Astrocyte (in vitro differentiated cells and primary cell): ENCODE measurements around the gene WNT7B. TPM values are rescaled to one million over a fixed set of nuclear protein-coding genes. Genes with fewer than 3 reads are reported as not detected.

Experiments used
- DNase-seq: peaks from one replicate; pipeline ENCODE4 v3.0.0-alpha.2; 2010; ENCODE audit warnings: low read depth
- FAIRE-seq: peaks from 2 replicates; lab custom pipeline; 2011; peaks lifted over from hg19 to GRCh38; lab: Jason Lieb, UNC
- H2AFZ ChIP-seq: 2 replicates; pipeline ENCODE4 v1.6.0; 2012; ENCODE audit warnings: low read depth, low read length, inconsistent platforms
- H3K27ac ChIP-seq: 2 replicates; pipeline ENCODE4 v1.5.1; 2011; ENCODE audit warnings: low read depth, low read length, inconsistent platforms
- H3K27me3 ChIP-seq: 2 replicates; pipeline ENCODE4 v1.6.0; 2011; ENCODE audit warnings: low read length, inconsistent platforms; ENCODE audit not compliant: insufficient read depth
- H3K36me3 ChIP-seq: 2 replicates; pipeline ENCODE4 v1.5.1; 2011; ENCODE audit warnings: low read length, inconsistent platforms; ENCODE audit not compliant: insufficient read depth
- H3K4me1 ChIP-seq: 2 replicates; pipeline ENCODE4 v1.5.1; 2011; ENCODE audit warnings: low read length, inconsistent platforms; ENCODE audit not compliant: insufficient read depth
- H3K4me2 ChIP-seq: 2 replicates; pipeline ENCODE4 v1.6.0; 2012; ENCODE audit warnings: low read length, inconsistent platforms
- H3K4me3 ChIP-seq: 2 replicates; pipeline ENCODE4 v1.5.1; 2011; ENCODE audit warnings: low read depth, mild to moderate bottlenecking, low read length, inconsistent platforms; ENCODE audit not compliant: insufficient read depth
- H3K79me2 ChIP-seq: 2 replicates; pipeline ENCODE4 v1.6.0; 2012; ENCODE audit warnings: mild to moderate bottlenecking, low read length, inconsistent platforms; ENCODE audit not compliant: insufficient read depth
- H3K9ac ChIP-seq: 2 replicates; pipeline ENCODE4 v1.6.0; 2012; ENCODE audit warnings: mild to moderate bottlenecking, low read length, inconsistent platforms
- H3K9me3 ChIP-seq: 2 replicates; pipeline ENCODE4 v1.5.1; 2012; ENCODE audit warnings: low read depth, mild to moderate bottlenecking, low read length, inconsistent platforms; ENCODE audit not compliant: insufficient read depth
- H4K20me1 ChIP-seq: 2 replicates; pipeline ENCODE4 v1.6.0; 2012; ENCODE audit warnings: low read length, inconsistent platforms; ENCODE audit not compliant: insufficient read depth
- H3K27ac Mint-ChIP-seq: one replicate; pipeline ENCODE4 v1.8.0; 2021; ENCODE audit warnings: mild to moderate bottlenecking, mixed read lengths; ENCODE audit not compliant: unreplicated experiment
- H3K27me3 Mint-ChIP-seq: one replicate; pipeline ENCODE4 v1.8.0; 2021; ENCODE audit warnings: low read depth, mixed read lengths; ENCODE audit not compliant: unreplicated experiment
- H3K36me3 Mint-ChIP-seq: one replicate; pipeline ENCODE4 v1.8.0; 2021; ENCODE audit warnings: low read depth, mixed read lengths; ENCODE audit not compliant: unreplicated experiment
- H3K4me1 Mint-ChIP-seq: one replicate; pipeline ENCODE4 v1.8.0; 2021; ENCODE audit warnings: low read depth, mixed read lengths; ENCODE audit not compliant: unreplicated experiment
- H3K4me3 Mint-ChIP-seq: one replicate; pipeline ENCODE4 v1.8.0; 2021; ENCODE audit warnings: mild to moderate bottlenecking, moderate library complexity, mixed read lengths; ENCODE audit not compliant: unreplicated experiment
- H3K9me3 Mint-ChIP-seq: one replicate; pipeline ENCODE4 v1.8.0; 2021; ENCODE audit warnings: mild to moderate bottlenecking, mixed read lengths; ENCODE audit not compliant: unreplicated experiment
- EZH2 ChIP-seq: IDR thresholded peaks from 2 replicates; pipeline ENCODE4 v1.6.1; 2012; ENCODE audit warnings: mild to moderate bottlenecking, low read length, inconsistent platforms; ENCODE audit not compliant: insufficient read depth
- total RNA-seq: library from RNA; stranded (reverse); gene quantifications from 2 replicates; pipeline ENCODE4 v1.2.1, GENCODE V29; 2021
- TF ChIP-seq, protein P1 (sequence below): IDR thresholded peaks from 2 replicates; pipeline ENCODE4 v1.5.1; 2011; ENCODE audit warnings: low read depth, mild to moderate bottlenecking, inconsistent platforms, low read length, moderate library complexity; ENCODE audit not compliant: insufficient read depth

Gene WNT7B
- total RNA-seq, 1 donor from 2014 or later, result 1.7 TPM

DNA sequence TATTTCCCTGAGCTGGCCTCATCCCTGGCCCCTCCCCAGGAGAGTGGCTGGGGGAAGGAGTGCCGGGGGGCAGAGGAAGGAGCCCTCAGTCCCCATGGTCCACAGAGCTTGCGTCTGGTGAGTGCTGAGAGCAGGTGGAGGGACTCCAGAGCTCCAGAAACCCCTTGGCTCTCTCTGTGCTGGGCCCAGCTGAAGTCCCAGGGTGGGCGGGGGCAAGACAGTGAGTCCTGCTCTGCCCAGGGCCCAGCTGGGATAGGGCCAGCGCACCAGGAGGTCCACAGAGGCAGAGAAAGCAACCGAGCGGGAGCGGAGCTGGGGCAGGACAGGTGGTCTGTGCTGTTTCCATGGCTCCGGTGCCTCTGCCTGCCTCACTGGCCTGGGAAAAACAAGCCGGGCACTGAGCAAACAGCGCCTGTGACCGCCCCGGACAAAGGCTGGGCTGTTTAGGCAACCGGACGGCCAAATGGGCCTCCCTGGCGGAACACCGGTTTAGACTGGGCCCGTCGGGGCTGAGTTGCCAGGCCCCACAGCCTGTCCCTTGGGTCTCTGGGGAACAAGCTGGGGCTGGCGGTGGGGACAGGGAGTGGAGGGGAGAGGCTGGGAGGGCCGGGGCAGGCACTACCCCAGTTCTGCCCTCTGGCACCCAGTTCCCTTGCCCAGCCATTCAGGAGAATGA lies 34.1 kb upstream of the WNT7B start:
- no peak overlapping the region for H3K4me3 Mint-ChIP-seq
- no peaks in the 10 kb centered on the region for H3K27me3 Mint-ChIP-seq
- peak overlapping the region; percentile 90 for H3K9ac ChIP-seq
- peak overlapping the region; percentile 44 for H3K4me2 ChIP-seq
- no peaks in the 10 kb centered on the region for H3K36me3 Mint-ChIP-seq
- H4K20me1 ChIP-seq, result no peaks in the 10 kb centered on the region
- no peaks in the 10 kb centered on the region for H3K27me3 ChIP-seq
- peaks cover 7% of the 10 kb centered on the region for H3K9me3 Mint-ChIP-seq
- H2AFZ ChIP-seq, result no peak overlapping the region
- peaks cover 19% of the 10 kb centered on the region for H3K79me2 ChIP-seq
- peak overlapping the region; percentile 98 for H3K27ac ChIP-seq
- no peak overlapping the region for H3K4me3 ChIP-seq
- DNase-seq (no peak), FAIRE-seq (no peak)
- H3K9me3 ChIP-seq, result peaks cover 6% of the 10 kb centered on the region
- TF ChIP-seq, protein P1, sequence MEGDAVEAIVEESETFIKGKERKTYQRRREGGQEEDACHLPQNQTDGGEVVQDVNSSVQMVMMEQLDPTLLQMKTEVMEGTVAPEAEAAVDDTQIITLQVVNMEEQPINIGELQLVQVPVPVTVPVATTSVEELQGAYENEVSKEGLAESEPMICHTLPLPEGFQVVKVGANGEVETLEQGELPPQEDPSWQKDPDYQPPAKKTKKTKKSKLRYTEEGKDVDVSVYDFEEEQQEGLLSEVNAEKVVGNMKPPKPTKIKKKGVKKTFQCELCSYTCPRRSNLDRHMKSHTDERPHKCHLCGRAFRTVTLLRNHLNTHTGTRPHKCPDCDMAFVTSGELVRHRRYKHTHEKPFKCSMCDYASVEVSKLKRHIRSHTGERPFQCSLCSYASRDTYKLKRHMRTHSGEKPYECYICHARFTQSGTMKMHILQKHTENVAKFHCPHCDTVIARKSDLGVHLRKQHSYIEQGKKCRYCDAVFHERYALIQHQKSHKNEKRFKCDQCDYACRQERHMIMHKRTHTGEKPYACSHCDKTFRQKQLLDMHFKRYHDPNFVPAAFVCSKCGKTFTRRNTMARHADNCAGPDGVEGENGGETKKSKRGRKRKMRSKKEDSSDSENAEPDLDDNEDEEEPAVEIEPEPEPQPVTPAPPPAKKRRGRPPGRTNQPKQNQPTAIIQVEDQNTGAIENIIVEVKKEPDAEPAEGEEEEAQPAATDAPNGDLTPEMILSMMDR, result no peak
- no peak for TF ChIP-seq EZH2
- H3K4me1 ChIP-seq, result peaks cover 72% of the 10 kb centered on the region
- H3K36me3 ChIP-seq, result no peaks in the 10 kb centered on the region
- peaks cover 3% of the 10 kb centered on the region for H3K4me1 Mint-ChIP-seq
- H3K27ac Mint-ChIP-seq, result no peak overlapping the region

DNA sequence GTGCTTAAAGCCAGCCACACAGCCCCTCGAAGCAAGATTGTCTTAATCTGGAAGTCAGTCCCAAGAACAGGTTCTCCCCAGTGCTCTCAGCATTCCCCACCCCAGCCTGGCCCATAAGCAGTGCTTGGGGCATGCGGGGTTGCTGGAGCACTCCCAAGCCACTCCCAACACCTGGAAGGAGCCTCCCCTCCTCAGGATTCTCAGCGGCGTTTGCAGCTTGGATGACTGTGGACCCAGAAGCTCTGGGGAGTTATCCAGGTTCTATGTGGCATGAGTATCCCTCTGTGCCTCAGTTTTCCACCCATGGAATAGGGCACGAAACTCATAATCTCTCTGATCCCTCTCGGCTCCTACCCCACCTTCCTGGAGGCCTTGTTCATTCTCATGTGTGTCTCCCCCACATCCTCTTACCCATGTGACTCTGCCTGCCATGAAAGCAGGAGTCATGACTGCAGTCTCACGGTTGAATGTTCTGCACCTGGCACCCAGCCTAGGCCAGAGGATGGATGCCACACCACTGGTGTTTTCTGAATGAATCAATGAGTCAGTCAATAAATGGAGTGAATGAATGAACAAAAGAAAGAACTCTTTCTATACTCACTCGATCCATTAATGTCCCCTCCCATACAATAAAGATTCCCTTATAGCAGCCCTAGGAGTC lies 33.4 kb upstream of the WNT7B start:
- DNase-seq, result peak; percentile 80
- peaks cover 73% of the 10 kb centered on the region for H3K4me1 ChIP-seq
- H3K9me3 ChIP-seq, result peaks cover 6% of the 10 kb centered on the region
- H3K36me3 ChIP-seq, result no peaks in the 10 kb centered on the region
- H3K4me2 ChIP-seq, result no peak overlapping the region
- Mint-ChIP-seq H3K36me3 (no peaks in the 10 kb centered on the region), H3K27ac (no peak overlapping the region), H3K4me1 (peaks cover 3% of the 10 kb centered on the region), H3K9me3 (peaks cover 7% of the 10 kb centered on the region), H3K4me3 (no peak overlapping the region), H3K27me3 (no peaks in the 10 kb centered on the region)
- H2AFZ ChIP-seq, result no peak overlapping the region
- FAIRE-seq, result no peak
- TF ChIP-seq, protein P1, result no peak
- no peak for TF ChIP-seq EZH2
- peak overlapping the region; percentile 98 for H3K27ac ChIP-seq
- no peak overlapping the region for H3K4me3 ChIP-seq
- H3K79me2 ChIP-seq, result peaks cover 19% of the 10 kb centered on the region
- no peaks in the 10 kb centered on the region for H3K27me3 ChIP-seq
- H4K20me1 ChIP-seq, result no peaks in the 10 kb centered on the region
- peak overlapping the region; percentile 90 for H3K9ac ChIP-seq

DNA sequence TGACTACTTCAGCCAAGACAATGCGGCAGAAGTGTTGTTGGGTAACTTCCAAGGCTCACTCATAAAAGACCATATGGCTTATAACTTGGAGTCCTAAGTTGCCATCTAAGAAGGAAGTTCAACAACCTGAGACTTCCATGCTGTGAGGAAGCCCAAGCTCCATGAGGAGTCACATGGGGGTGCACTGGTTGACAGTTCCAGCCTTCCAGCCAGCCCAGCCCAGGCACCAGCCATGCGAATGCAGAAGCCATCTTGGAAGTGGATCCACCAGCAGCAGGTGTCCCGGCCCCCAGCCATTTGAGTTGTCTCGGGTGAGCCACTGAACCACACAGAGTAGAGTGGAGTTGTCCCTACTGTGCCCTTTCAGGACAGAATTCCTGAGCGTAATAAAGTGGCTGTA lies 32.8 kb upstream of the WNT7B start:
- Histone ChIP-seq H3K4me1 (peaks cover 67% of the 10 kb centered on the region), H3K36me3 (no peaks in the 10 kb centered on the region), H3K79me2 (peaks cover 19% of the 10 kb centered on the region), H3K4me3 (no peak overlapping the region), H3K27ac (peak overlapping the region; percentile 98), H3K9ac (no peak overlapping the region), H3K4me2 (no peak overlapping the region), H3K27me3 (no peaks in the 10 kb centered on the region), H4K20me1 (no peaks in the 10 kb centered on the region), H2AFZ (no peak overlapping the region), H3K9me3 (peaks cover 6% of the 10 kb centered on the region)
- H3K36me3 Mint-ChIP-seq, result no peaks in the 10 kb centered on the region
- TF ChIP-seq, protein P1, result no peak
- TF ChIP-seq EZH2, result no peak
- H3K4me1 Mint-ChIP-seq, result no peaks in the 10 kb centered on the region
- DNase-seq, result no peak
- H3K27ac Mint-ChIP-seq, result no peak overlapping the region
- no peaks in the 10 kb centered on the region for H3K27me3 Mint-ChIP-seq
- peaks cover 7% of the 10 kb centered on the region for H3K9me3 Mint-ChIP-seq
- no peak overlapping the region for H3K4me3 Mint-ChIP-seq
- FAIRE-seq, result no peak
